Gastrocnemius medialis (tissue), 4 donors: ENCODE results near the gene PPP6R3. TPM values are rescaled to one million over a fixed set of nuclear protein-coding genes. Genes with fewer than 3 reads are reported as not detected.
A peak's percentile ranks its signal among the peaks of the same experiment; 100 is the strongest.

Source experiments
- ATAC-seq, 2 donors: fragments of 150-250 bp; one replicate each; pipeline ENCODE4 v1.9.1; 2016
- DNase-seq, 2 donors: peaks; one replicate each; pipeline ENCODE4 v3.0.0-alpha.2; 2019
- H3K27ac ChIP-seq, 4 donors: fragments of 200-600 bp; sonication (generic); 1 replicate in 1 of 4; 2 replicates in 3 of 4; pipeline ENCODE4 v1.5.1; 2016 to 2018; ENCODE audit warnings: mild to moderate bottlenecking in 2 of 4, moderate library complexity in 1 of 4
- H3K27me3 ChIP-seq, 3 donors: fragments of 200-600 bp; sonication (generic) in 2 of 3; 1 replicate in 1 of 3; 2 replicates in 2 of 3; pipeline versions ENCODE4 v1.5.1 to v1.6.0; 2016 to 2019; ENCODE audit warnings: mild to moderate bottlenecking in 1 of 3, moderate library complexity in 1 of 3
- H3K36me3 ChIP-seq, 2 donors: fragments of 200-600 bp; sonication (generic) in 1 of 2; one replicate each; pipeline ENCODE4 v1.5.1; 2017 to 2018
- H3K4me1 ChIP-seq, 2 donors: fragments of 200-600 bp; sonication (generic) in 1 of 2; one replicate each; pipeline ENCODE4 v1.5.1; 2016 to 2017; ENCODE audit warnings: mild to moderate bottlenecking in 2 of 2
- H3K4me3 ChIP-seq, 4 donors: fragments of 200-600 bp; sonication (generic) in 3 of 4; 1 replicate in 1 of 4; 2 replicates in 3 of 4; pipeline ENCODE4 v1.5.1; 2016 to 2019; ENCODE audit warnings: mild to moderate bottlenecking in 2 of 4
- H3K9me3 ChIP-seq, 3 donors: fragments of 200-600 bp; sonication (generic) in 2 of 3; 1 replicate in 1 of 3; 2 replicates in 2 of 3; pipeline ENCODE4 v1.5.1; 2016 to 2019
- CTCF ChIP-seq, 5 experiments: fragments of 450-650 bp in 3 of 5; fragments of 200-600 bp in 2 of 5; sonication (generic) in 2 of 5; IDR thresholded peaks in 4 of 5; conservative IDR thresholded peaks in 1 of 5; 1 replicate in 4 of 5; 2 replicates in 1 of 5; pipeline ENCODE4 v1.5.1; 2016 to 2019; ENCODE audit warnings: antibody characterized with exemption in 5 of 5, mild to moderate bottlenecking in 3 of 5, moderate library complexity in 3 of 5
- POLR2A ChIP-seq, 2 donors: fragments of 450-650 bp; IDR thresholded peaks; one replicate each; pipeline ENCODE4 v1.6.1; 2017; ENCODE audit warnings: antibody characterized with exemption in 2 of 2, mild to moderate bottlenecking in 2 of 2, moderate library complexity in 2 of 2
- in situ Hi-C, 4 donors: fragments of 200-750 bp; cut with MboI; loops; one replicate each; pipeline versions ENCODE4 v1.15.0 to v1.8.0; 2017; ENCODE audit warnings: low sequenced_read_pairs in 4 of 4
- intact Hi-C: fragments of 100-400 bp; cut with DNase I; formaldehyde crosslinking; loops from one replicate; pipeline ENCODE4 v1.15.1; 2023; ENCODE audit warnings: low total_unique reads
- total RNA-seq, 4 donors: library from RNA; depleted of rRNA; stranded (reverse); fragments of >200 nt; gene quantifications; one replicate each; pipeline versions ENCODE4 v1.1.0 to v1.2.3, GENCODE V29; 2016

The PPP6R3 gene
- total RNA-seq, 4 donors from 2014 or later, result 77.3 to 196 (median 133) TPM

GRCh38 chr11:68549789-68550484 lies 89.4 kb downstream of the PPP6R3 start:
- no peak for TF ChIP-seq POLR2A (IDR thresholded peaks at IDR 0.05)
- no peak for TF ChIP-seq CTCF (IDR thresholded peaks at IDR 0.05 in 4 of 5, conservative IDR thresholded peaks at IDR 0.05 in 1 of 5)
- in situ Hi-C loops, result no loop called here
- Histone ChIP-seq H3K36me3 (peaks cover 0 to 24% of the 10 kb centered on the region in 2 donors), H3K9me3 (no peaks in the 10 kb centered on the region), H3K27me3 (no peaks in the 10 kb centered on the region), H3K27ac (peak overlapping the region; percentile 53 to 86 (median 84)), H3K4me1 (peaks cover 52 to 55% of the 10 kb centered on the region in 2 donors), H3K4me3 (no peak overlapping the region)
- intact Hi-C loops, result loop anchor here (2.0 kb wide), 1 partner anchor 15 kb away; no protein-coding TSS in a partner anchor
- DNase-seq (no peak), ATAC-seq (no peak)

GRCh38 chr11:68550485-68550817 lies 89.9 kb downstream of the PPP6R3 start:
- ATAC-seq, result no peak
- intact Hi-C loops, result no loop called here
- Histone ChIP-seq H3K4me3 (no peak overlapping the region), H3K36me3 (peaks cover 0 to 21% of the 10 kb centered on the region in 2 donors), H3K4me1 (peaks cover 49 to 51% of the 10 kb centered on the region in 2 donors), H3K9me3 (no peaks in the 10 kb centered on the region), H3K27me3 (no peaks in the 10 kb centered on the region), H3K27ac (peak overlapping the region; percentile 53 to 86 (median 84))
- TF ChIP-seq POLR2A (IDR thresholded peaks at IDR 0.05), result no peak
- no peak for TF ChIP-seq CTCF (IDR thresholded peaks at IDR 0.05 in 4 of 5, conservative IDR thresholded peaks at IDR 0.05 in 1 of 5)
- in situ Hi-C loops, result no loop called here
- no peak for DNase-seq

GRCh38 chr11:68551223-68551622 lies 90.7 kb downstream of the PPP6R3 start:
- no peaks in the 10 kb centered on the region for H3K9me3 ChIP-seq
- H3K36me3 ChIP-seq, result peaks cover 0 to 21% of the 10 kb centered on the region in 2 donors
- H3K4me3 ChIP-seq, result no peak overlapping the region
- in situ Hi-C loops (no loop called here), intact Hi-C loops (no loop called here)
- ATAC-seq (no peak), DNase-seq (no peak)
- TF ChIP-seq CTCF (IDR thresholded peaks at IDR 0.05 in 4 of 5, conservative IDR thresholded peaks at IDR 0.05 in 1 of 5), result no peak
- TF ChIP-seq POLR2A (IDR thresholded peaks at IDR 0.05), result no peak
- peaks cover 41 to 43% of the 10 kb centered on the region in 2 donors for H3K4me1 ChIP-seq
- no peaks in the 10 kb centered on the region for H3K27me3 ChIP-seq
- peak overlapping the region in 3 of 4 donors; percentile 84 to 86 (median 85) for H3K27ac ChIP-seq

GRCh38 chr11:68551777-68552176 lies 91.2 kb downstream of the PPP6R3 start:
- Histone ChIP-seq H3K9me3 (no peaks in the 10 kb centered on the region), H3K4me1 (peaks cover 35 to 38% of the 10 kb centered on the region in 2 donors), H3K27me3 (no peaks in the 10 kb centered on the region), H3K36me3 (peaks cover 0 to 21% of the 10 kb centered on the region in 2 donors), H3K4me3 (no peak overlapping the region), H3K27ac (peak overlapping the region in 2 of 4 donors; percentile 3 to 28)
- TF ChIP-seq CTCF (IDR thresholded peaks at IDR 0.05 in 4 of 5, conservative IDR thresholded peaks at IDR 0.05 in 1 of 5) (no peak), POLR2A (IDR thresholded peaks at IDR 0.05) (no peak)
- in situ Hi-C loops, result no loop called here
- intact Hi-C loops, result no loop called here
- DNase-seq (no peak), ATAC-seq (no peak)
